Left lung (tissue), 10 donors: Measurements from ENCODE around the gene TMEM151B. TPM values are rescaled to one million over a fixed set of nuclear protein-coding genes. Genes with fewer than 3 reads are reported as not detected.

Source experiments
- ATAC-seq: fragments of 200-7000 bp; cut with Tn5 transposase; one replicate; pipeline ENCODE4 v1.9.1; 2020; ENCODE audit warnings: moderate library complexity
- DNase-seq, 4 donors: peaks; one replicate each; pipeline ENCODE4 v3.0.0-alpha.2; 2013 to 2020
- H3K27ac ChIP-seq, 2 donors: fragments of 200-600 bp; sonication (generic) in 1 of 2; one replicate each; pipeline versions ENCODE4 v1.5.0 to v1.8.0; 2020 to 2021
- H3K27me3 ChIP-seq, 2 donors: fragments of 200-600 bp; sonication (generic) in 1 of 2; one replicate each; pipeline versions ENCODE4 v1.5.0 to v1.8.0; 2020 to 2021
- H3K36me3 ChIP-seq, 2 donors: fragments of 200-600 bp; sonication (generic) in 1 of 2; one replicate each; pipeline versions ENCODE4 v1.5.0 to v1.8.0; 2020 to 2021
- H3K4me1 ChIP-seq, 2 donors: fragments of 200-600 bp; one replicate each; pipeline ENCODE4 v1.8.0; 2021
- H3K4me3 ChIP-seq, 2 donors: fragments of 200-600 bp; sonication (generic) in 1 of 2; one replicate each; pipeline versions ENCODE4 v1.5.0 to v1.8.0; 2020 to 2021; ENCODE audit warnings: mild to moderate bottlenecking in 1 of 2
- H3K9me3 ChIP-seq, 2 donors: fragments of 200-600 bp; sonication (generic) in 1 of 2; one replicate each; pipeline versions ENCODE4 v1.5.0 to v1.8.0; 2020 to 2021
- CTCF ChIP-seq, 2 donors: fragments of 200-600 bp; sonication (generic) in 1 of 2; IDR thresholded peaks; one replicate each; pipeline versions ENCODE4 v1.5.0 to v1.8.0; 2021; ENCODE audit warnings: antibody characterized with exemption in 2 of 2
- intact Hi-C, 2 donors: fragments of 100-400 bp; cut with DNase I; formaldehyde crosslinking; loops; one replicate each; pipeline versions ENCODE4 v1.11.2 to v1.14.2; 2022
- polyA plus RNA-seq, 6 donors: library from polyadenylated mRNA; unstranded; fragments of 120-200 nt; gene quantifications; one replicate each; pipeline ENCODE4 v1.2.1, GENCODE V29; 2013; ENCODE audit not compliant: insufficient read length in 6 of 6
- total RNA-seq, 2 donors: library from RNA; stranded (reverse); fragmentation: NEBNext Ultra II Directional; extraction: Animal tissue kit (Norgen Biotek cat#: 25700); gene quantifications; one replicate each; pipeline ENCODE4 v1.2.1, GENCODE V29; 2021
- donor health status: DM: no; HTN: yes; CAD: no.
- donor health status: DM: no; HTN: no; CAD: no.

TMEM151B gene
- total and polyA plus RNA-seq, 8 donors: 0.70 to 1.2 (median 0.87) TPM; not detected in 2

- H3K9me3 ChIP-seq: no peaks in the 10 kb centered on the region
- no peak for TF ChIP-seq CTCF (IDR thresholded peaks at IDR 0.05)
- ATAC-seq (no peak), DNase-seq (no peak)
- peaks cover 0 to 12% of the 10 kb centered on the region in 2 donors for H3K4me1 ChIP-seq
- no peak overlapping the region for H3K27ac ChIP-seq
- H3K4me3 ChIP-seq: no peak overlapping the region
- H3K36me3 ChIP-seq: no peaks in the 10 kb centered on the region
- H3K27me3 ChIP-seq: peaks cover 39 to 73% of the 10 kb centered on the region in 2 donors
- intact Hi-C loops: no loop called here
Observed at GRCh38 chr6:44277763-44278162, 7.5 kb downstream of the TMEM151B start.

DNA sequence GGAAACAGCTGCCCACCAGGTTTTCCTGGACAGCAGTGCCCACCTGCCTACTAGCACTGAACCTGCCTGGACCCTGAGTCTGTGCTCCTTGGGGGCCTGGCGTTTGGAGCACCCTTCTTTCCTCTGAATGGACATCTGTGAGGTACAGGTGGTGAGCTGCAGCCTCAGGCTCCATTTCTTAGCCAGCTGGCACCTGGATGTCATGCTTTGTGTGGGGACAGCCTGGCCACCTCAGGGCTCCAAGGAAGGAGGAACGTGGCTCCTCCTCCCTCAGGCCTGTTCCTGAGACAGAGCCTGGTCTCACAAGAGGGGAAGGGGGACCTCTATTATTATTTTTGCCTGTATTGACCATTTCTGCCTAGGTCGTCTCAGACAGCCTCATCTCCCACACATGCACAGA lies 8.1 kb downstream of the TMEM151B start:
- Histone ChIP-seq H3K27me3 (peaks cover 34 to 67% of the 10 kb centered on the region in 2 donors), H3K27ac (no peak overlapping the region), H3K4me3 (no peak overlapping the region), H3K4me1 (peaks cover 0 to 12% of the 10 kb centered on the region in 2 donors), H3K9me3 (no peaks in the 10 kb centered on the region), H3K36me3 (no peaks in the 10 kb centered on the region)
- DNase-seq (no peak), ATAC-seq (no peak)
- intact Hi-C loops: no loop called here
- TF ChIP-seq CTCF (IDR thresholded peaks at IDR 0.05): no peak

- no peak for TF ChIP-seq CTCF (IDR thresholded peaks at IDR 0.05)
- Histone ChIP-seq H3K36me3 (no peaks in the 10 kb centered on the region), H3K27me3 (peaks cover 31 to 60% of the 10 kb centered on the region in 2 donors), H3K4me1 (peaks cover 0 to 12% of the 10 kb centered on the region in 2 donors), H3K4me3 (no peak overlapping the region), H3K9me3 (no peaks in the 10 kb centered on the region), H3K27ac (no peak overlapping the region)
- intact Hi-C loops: no loop called here
- ATAC-seq (no peak), DNase-seq (no peak)
Observed at GRCh38 chr6:44278774-44279697, 8.8 kb downstream of the TMEM151B start.

DNA sequence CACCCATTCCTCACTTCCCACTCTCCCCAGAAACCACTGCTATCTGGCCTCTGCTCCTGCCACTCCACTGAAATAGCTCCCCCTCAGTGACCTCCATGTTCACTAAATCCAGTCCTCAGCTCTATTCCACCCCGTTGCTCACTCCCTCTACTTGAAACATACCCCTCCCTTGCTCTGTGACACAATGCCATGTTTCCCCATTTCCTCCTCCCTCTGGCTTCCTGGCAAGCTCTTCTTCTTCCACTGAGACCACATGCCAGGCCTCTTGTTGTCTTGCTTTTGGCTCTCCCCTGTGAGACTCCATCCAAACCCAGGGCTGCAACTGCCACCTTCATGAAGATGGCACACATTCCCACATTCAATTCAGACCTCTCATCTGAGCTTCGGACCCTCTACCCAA lies 13.9 kb downstream of the TMEM151B start:
- Histone ChIP-seq H3K4me3 (no peak overlapping the region), H3K9me3 (no peaks in the 10 kb centered on the region), H3K4me1 (no peaks in the 10 kb centered on the region), H3K27ac (no peak overlapping the region), H3K36me3 (no peaks in the 10 kb centered on the region), H3K27me3 (peaks cover 0 to 49% of the 10 kb centered on the region in 2 donors)
- intact Hi-C loops: no loop called here
- TF ChIP-seq CTCF (IDR thresholded peaks at IDR 0.05): no peak
- DNase-seq (no peak), ATAC-seq (no peak)

DNA sequence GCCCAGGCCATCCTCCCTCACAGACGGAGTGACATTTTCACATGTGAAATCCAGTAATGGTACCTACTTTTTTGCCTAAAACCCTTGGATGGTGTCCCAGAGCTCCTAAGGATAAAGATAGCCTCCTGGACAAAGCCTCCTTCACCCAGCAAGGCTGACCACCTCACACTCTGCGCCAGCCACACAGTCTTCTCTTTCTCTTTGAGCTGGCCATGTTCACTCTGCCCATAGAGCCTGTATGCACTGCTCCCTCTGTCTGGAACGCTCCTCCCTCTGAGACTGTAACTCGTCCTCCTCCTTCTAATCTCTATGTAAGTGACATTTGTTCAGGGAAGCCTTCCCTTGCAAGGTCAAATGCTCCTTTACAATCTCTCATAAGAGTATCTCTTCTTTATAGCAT lies 14.6 kb downstream of the TMEM151B start:
- intact Hi-C loops: no loop called here
- Histone ChIP-seq H3K27ac (no peak overlapping the region), H3K4me1 (no peaks in the 10 kb centered on the region), H3K9me3 (no peaks in the 10 kb centered on the region), H3K36me3 (no peaks in the 10 kb centered on the region), H3K4me3 (no peak overlapping the region), H3K27me3 (peaks cover 0 to 54% of the 10 kb centered on the region in 2 donors)
- no peak for ATAC-seq
- DNase-seq: no peak
- TF ChIP-seq CTCF (IDR thresholded peaks at IDR 0.05): no peak
